HepG2 (cell line): ENCODE measurements around the gene POLR3E. TPM values are rescaled to one million over a fixed set of nuclear protein-coding genes. Genes with fewer than 3 reads are reported as not detected.

ENCODE experiments used
- BORCS8-MEF2B ChIP-seq: sonication (generic); formaldehyde crosslinking; IDR thresholded peaks from 2 replicates; pipeline ENCODE4 v1.8.0; 2022; ENCODE audit warnings: mild to moderate bottlenecking, missing genetic modification reagents
- EP300 ChIP-seq, 3 experiments: sonication (generic) in 1 of 3; formaldehyde crosslinking in 1 of 3; IDR thresholded peaks; 2 replicates each; pipeline versions ENCODE4 v1.5.1 to v1.6.1; 2011 to 2020; ENCODE audit warnings: low read depth in 2 of 3, low read length in 2 of 3, borderline replicate concordance in 1 of 3, improper control_type of control experiment in 1 of 3, mild to moderate bottlenecking in 1 of 3, missing genetic modification reagents in 1 of 3, moderate library complexity in 1 of 3
- HES4 ChIP-seq: sonication (generic); formaldehyde crosslinking; IDR thresholded peaks from 2 replicates; pipeline ENCODE4 v1.9.0; 2021; ENCODE audit warnings: mild to moderate bottlenecking, missing genetic modification reagents, borderline replicate concordance
- MXD3 ChIP-seq: IDR thresholded peaks from 2 replicates; pipeline ENCODE4 v1.6.1; 2016; ENCODE audit warnings: mild to moderate bottlenecking, missing biosample characterization, missing genetic modification reagents
- MXI1 ChIP-seq: IDR thresholded peaks from 3 replicates; pipeline ENCODE4 v1.6.1; 2012; ENCODE audit warnings: low read depth, low read length, inconsistent platforms, borderline replicate concordance
- REPIN1 ChIP-seq: sonication (generic); formaldehyde crosslinking; IDR thresholded peaks from 2 replicates; pipeline ENCODE4 v1.8.0; 2022; ENCODE audit warnings: missing genetic modification reagents, low read depth, mild to moderate bottlenecking, borderline replicate concordance
- SAP130 ChIP-seq: IDR thresholded peaks from 2 replicates; pipeline ENCODE4 v1.6.1; 2016; ENCODE audit warnings: low read depth
- SMAD1 ChIP-seq: sonication (generic); formaldehyde crosslinking; IDR thresholded peaks from 2 replicates; pipeline ENCODE4 v1.4.0; 2020; ENCODE audit warnings: missing genetic modification reagents, low read depth, mild to moderate bottlenecking, borderline replicate concordance
- TBX2 ChIP-seq: sonication (generic); formaldehyde crosslinking; IDR thresholded peaks from 2 replicates; pipeline ENCODE4 v1.5.0; 2020; ENCODE audit warnings: missing genetic modification reagents, mild to moderate bottlenecking, borderline replicate concordance
- THYN1 ChIP-seq: sonication (generic); formaldehyde crosslinking; IDR thresholded peaks from 2 replicates; pipeline ENCODE4 v1.8.1; 2023; ENCODE audit warnings: low read depth, mild to moderate bottlenecking, moderate library complexity, missing genetic modification reagents, borderline replicate concordance
- ZNF160 ChIP-seq: sonication (generic); formaldehyde crosslinking; IDR thresholded peaks from 2 replicates; pipeline ENCODE4 v1.8.0; 2022; ENCODE audit warnings: mild to moderate bottlenecking, inconsistent platforms, missing genetic modification reagents
- ZNF30 ChIP-seq: sonication (generic); formaldehyde crosslinking; IDR thresholded peaks from 2 replicates; pipeline ENCODE4 v1.5.0; 2020; ENCODE audit warnings: mild to moderate bottlenecking, missing genetic modification reagents
- ZNF530 ChIP-seq: sonication (generic); formaldehyde crosslinking; IDR thresholded peaks from 2 replicates; pipeline ENCODE4 v1.5.0; 2020; ENCODE audit warnings: low read depth, mild to moderate bottlenecking, missing genetic modification reagents
- ZNF7 ChIP-seq: IDR thresholded peaks from 2 replicates; pipeline ENCODE4 v1.6.1; 2016; ENCODE audit warnings: missing biosample characterization, missing genetic modification reagents
- ZNF747 ChIP-seq: sonication (generic); formaldehyde crosslinking; IDR thresholded peaks from 2 replicates; pipeline ENCODE4 v1.8.1; 2023; ENCODE audit warnings: missing genetic modification reagents, mild to moderate bottlenecking, borderline replicate concordance
- ZNF777 ChIP-seq: sonication (generic); formaldehyde crosslinking; IDR thresholded peaks from 2 replicates; pipeline ENCODE4 v1.4.0; 2020; ENCODE audit warnings: missing genetic modification reagents
- polyA plus RNA-seq, 8 experiments: library from polyadenylated mRNA; depleted of rRNA in 3 of 8; stranded (reverse) in 7 of 8; unstranded in 1 of 8; fragments of >200 nt; fragmentation: Illumina TruSeq in 4 of 8; extraction: Trizol in 4 of 8; gene quantifications; 2 replicates each; pipeline versions ENCODE4 v1.2.1 to v1.2.3, GENCODE V29; 2011 to 2016; ENCODE audit warnings: low read depth in 4 of 8, missing spikeins in 1 of 8, mixed read lengths in 1 of 8; ENCODE audit not compliant: insufficient read depth in 1 of 8
- total RNA-seq, 5 experiments: library from RNA; depleted of rRNA; stranded (reverse); fragments of >200 nt; fragmentation: Illumina TruSeq; extraction: Trizol; gene quantifications; 2 replicates each; pipeline ENCODE4 v1.2.3, GENCODE V29; 2016; ENCODE audit warnings: low read depth in 1 of 5
- TF ChIP-seq, protein P1 (sequence below), 2 experiments: sonication (generic) in 1 of 2; formaldehyde crosslinking in 1 of 2; IDR thresholded peaks; 2 replicates each; pipeline versions ENCODE4 v1.4.0 to v1.6.1; 2016 to 2020; ENCODE audit warnings: borderline replicate concordance in 1 of 2, low read depth in 1 of 2, mild to moderate bottlenecking in 1 of 2, missing genetic modification reagents in 1 of 2
- TF ChIP-seq, protein P2 (sequence below): sonication (generic); formaldehyde crosslinking; IDR thresholded peaks from 2 replicates; pipeline ENCODE4 v1.4.0; 2020; ENCODE audit warnings: missing genetic modification reagents, mild to moderate bottlenecking, borderline replicate concordance
- TF ChIP-seq, protein P3 (sequence below): sonication (generic); formaldehyde crosslinking; IDR thresholded peaks from 2 replicates; pipeline ENCODE4 v1.8.0; 2022; ENCODE audit warnings: missing genetic modification reagents, mild to moderate bottlenecking, borderline replicate concordance

POLR3E gene
- total and polyA plus RNA-seq, 2 of the 13 experiments (the other 11 are each of a cell fraction or from before 2014, with no cell fraction given): 135 to 262 TPM

DNA sequence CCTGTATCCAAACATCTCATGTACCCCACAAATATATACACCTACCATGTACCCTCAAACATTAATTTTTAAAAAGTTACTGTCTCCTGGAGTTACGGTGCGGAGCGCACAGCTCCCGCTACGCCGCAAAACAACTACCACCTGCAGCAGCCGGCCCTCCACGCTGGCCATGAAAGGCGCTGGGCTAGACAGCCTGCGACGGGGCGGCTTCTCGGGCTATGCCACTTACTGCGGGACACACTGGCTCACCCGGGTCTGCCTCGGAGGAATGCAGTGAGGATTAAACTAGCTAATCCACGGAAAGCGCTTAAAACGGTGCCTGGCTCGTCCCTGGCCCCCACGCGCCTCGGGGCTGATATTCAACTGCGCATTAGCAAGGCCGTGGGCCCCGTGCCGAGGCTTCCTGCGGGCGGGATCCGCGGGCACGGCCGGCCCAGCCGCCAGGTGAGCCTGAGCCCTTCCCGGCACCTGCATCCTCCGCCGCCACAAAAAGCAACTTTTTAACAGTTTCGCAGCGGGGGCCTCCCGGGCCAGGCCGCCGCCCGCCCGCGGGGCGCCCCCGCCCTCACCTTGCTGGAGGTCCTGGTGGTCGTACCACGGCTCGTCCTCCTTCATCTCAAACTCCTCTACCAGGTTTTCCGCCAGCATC lies 76.6 kb downstream of the POLR3E start (continued):
- TF ChIP-seq, protein P1, sequence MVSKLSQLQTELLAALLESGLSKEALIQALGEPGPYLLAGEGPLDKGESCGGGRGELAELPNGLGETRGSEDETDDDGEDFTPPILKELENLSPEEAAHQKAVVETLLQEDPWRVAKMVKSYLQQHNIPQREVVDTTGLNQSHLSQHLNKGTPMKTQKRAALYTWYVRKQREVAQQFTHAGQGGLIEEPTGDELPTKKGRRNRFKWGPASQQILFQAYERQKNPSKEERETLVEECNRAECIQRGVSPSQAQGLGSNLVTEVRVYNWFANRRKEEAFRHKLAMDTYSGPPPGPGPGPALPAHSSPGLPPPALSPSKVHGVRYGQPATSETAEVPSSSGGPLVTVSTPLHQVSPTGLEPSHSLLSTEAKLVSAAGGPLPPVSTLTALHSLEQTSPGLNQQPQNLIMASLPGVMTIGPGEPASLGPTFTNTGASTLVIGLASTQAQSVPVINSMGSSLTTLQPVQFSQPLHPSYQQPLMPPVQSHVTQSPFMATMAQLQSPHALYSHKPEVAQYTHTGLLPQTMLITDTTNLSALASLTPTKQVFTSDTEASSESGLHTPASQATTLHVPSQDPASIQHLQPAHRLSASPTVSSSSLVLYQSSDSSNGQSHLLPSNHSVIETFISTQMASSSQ (IDR thresholded peaks at IDR 0.05; ENCODE audit: low read depth): no peak
- TF ChIP-seq, protein P1 (CRISPR knock-in tag; IDR thresholded peaks at IDR 0.05; ENCODE audit: borderline replicate concordance): 0 out of 2 replicates have a peak, but pooled peaks have one; percentile 11
- peak; percentile 82; the same call in 1 of the 2 replicates for TF ChIP-seq ZNF30 (CRISPR knock-in tag)
- no peak for TF ChIP-seq MXD3 (CRISPR knock-in tag)
- 0 out of 2 replicates have a peak, but pooled peaks have one; percentile 62 for TF ChIP-seq ZNF530 (CRISPR knock-in tag)
- TF ChIP-seq TBX2 (CRISPR knock-in tag): peak; percentile 18; the same call in 1 of the 2 replicates
- TF ChIP-seq REPIN1 (CRISPR knock-in tag): peak; percentile 17; the same call in 1 of the 2 replicates
- TF ChIP-seq ZNF7 (CRISPR knock-in tag): no peak
- TF ChIP-seq SMAD1 (CRISPR knock-in tag): no peak; the same call in 1 of the 2 replicates
- TF ChIP-seq HES4 (CRISPR knock-in tag): peak; percentile 72; the same call in 1 of the 2 replicates
- TF ChIP-seq, protein P2, sequence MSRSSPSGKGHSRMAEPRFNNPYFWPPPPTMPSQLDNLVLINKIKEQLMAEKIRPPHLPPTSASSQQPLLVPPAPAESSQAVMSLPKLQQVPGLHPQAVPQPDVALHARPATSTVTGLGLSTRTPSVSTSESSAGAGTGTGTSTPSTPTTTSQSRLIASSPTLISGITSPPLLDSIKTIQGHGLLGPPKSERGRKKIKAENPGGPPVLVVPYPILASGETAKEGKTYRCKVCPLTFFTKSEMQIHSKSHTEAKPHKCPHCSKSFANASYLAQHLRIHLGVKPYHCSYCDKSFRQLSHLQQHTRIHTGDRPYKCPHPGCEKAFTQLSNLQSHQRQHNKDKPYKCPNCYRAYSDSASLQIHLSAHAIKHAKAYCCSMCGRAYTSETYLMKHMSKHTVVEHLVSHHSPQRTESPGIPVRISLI (CRISPR knock-in tag): no peak
- TF ChIP-seq, protein P3, sequence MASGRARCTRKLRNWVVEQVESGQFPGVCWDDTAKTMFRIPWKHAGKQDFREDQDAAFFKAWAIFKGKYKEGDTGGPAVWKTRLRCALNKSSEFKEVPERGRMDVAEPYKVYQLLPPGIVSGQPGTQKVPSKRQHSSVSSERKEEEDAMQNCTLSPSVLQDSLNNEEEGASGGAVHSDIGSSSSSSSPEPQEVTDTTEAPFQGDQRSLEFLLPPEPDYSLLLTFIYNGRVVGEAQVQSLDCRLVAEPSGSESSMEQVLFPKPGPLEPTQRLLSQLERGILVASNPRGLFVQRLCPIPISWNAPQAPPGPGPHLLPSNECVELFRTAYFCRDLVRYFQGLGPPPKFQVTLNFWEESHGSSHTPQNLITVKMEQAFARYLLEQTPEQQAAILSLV: peak; percentile 64; the same call in 1 of the 2 replicates
- TF ChIP-seq ZNF160 (CRISPR knock-in tag): peak; percentile 54; the same call in 1 of the 2 replicates
- no peak; the same call in 1 of the 2 replicates for TF ChIP-seq THYN1 (CRISPR knock-in tag)
- peak; percentile 94 for TF ChIP-seq ZNF777 (CRISPR knock-in tag)
- peak; percentile 26; the same call in 1 of the 2 replicates for TF ChIP-seq SAP130
- TF ChIP-seq ZNF747 (CRISPR knock-in tag): peak; percentile 61; the same call in 1 of the 2 replicates
- 0 out of 4 replicates have a peak, but pooled peaks of 1 of the 2 experiments have one; percentile 25 for TF ChIP-seq EP300 (IDR thresholded peaks at IDR 0.05; ENCODE audit: low read depth in 2 of 2, low read length in 2 of 2)
- TF ChIP-seq EP300 (CRISPR knock-in tag; IDR thresholded peaks at IDR 0.05; ENCODE audit: borderline replicate concordance): no peak
- 0 out of 2 replicates have a peak, but pooled peaks have one; percentile 26 for TF ChIP-seq BORCS8-MEF2B (CRISPR knock-in tag)
- peak; percentile 56; the same call in 1 of the 3 replicates for TF ChIP-seq MXI1
